Panc1 (cell line): ENCODE results near the gene COL9A2.

Experiments
- SIN3A ChIP-seq: IDR thresholded peaks from 2 replicates; pipeline ENCODE4 v1.6.1; 2012; ENCODE audit warnings: low read depth, mild to moderate bottlenecking, low read length, moderate library complexity, borderline replicate concordance; ENCODE audit not compliant: insufficient read depth
- TF ChIP-seq, protein P1 (sequence below): fragments of 450-650 bp; IDR thresholded peaks from 2 replicates; pipeline ENCODE4 v1.5.1; 2017; ENCODE audit warnings: mild to moderate bottlenecking

GRCh38 chr1:40305871-40306270 is 11.2 kb downstream of the COL9A2 start:
- TF ChIP-seq SIN3A: no peak
- TF ChIP-seq, protein P1, sequence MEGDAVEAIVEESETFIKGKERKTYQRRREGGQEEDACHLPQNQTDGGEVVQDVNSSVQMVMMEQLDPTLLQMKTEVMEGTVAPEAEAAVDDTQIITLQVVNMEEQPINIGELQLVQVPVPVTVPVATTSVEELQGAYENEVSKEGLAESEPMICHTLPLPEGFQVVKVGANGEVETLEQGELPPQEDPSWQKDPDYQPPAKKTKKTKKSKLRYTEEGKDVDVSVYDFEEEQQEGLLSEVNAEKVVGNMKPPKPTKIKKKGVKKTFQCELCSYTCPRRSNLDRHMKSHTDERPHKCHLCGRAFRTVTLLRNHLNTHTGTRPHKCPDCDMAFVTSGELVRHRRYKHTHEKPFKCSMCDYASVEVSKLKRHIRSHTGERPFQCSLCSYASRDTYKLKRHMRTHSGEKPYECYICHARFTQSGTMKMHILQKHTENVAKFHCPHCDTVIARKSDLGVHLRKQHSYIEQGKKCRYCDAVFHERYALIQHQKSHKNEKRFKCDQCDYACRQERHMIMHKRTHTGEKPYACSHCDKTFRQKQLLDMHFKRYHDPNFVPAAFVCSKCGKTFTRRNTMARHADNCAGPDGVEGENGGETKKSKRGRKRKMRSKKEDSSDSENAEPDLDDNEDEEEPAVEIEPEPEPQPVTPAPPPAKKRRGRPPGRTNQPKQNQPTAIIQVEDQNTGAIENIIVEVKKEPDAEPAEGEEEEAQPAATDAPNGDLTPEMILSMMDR: no peak
